LNCAP (cell line): ENCODE results near the gene ZNF385A.

ENCODE experiments used
- TF ChIP-seq, protein P1 (sequence below): fragments of 450-650 bp; IDR thresholded peaks from 2 replicates; pipeline ENCODE4 v1.5.1; 2017; ENCODE audit warnings: mild to moderate bottlenecking

Gene ZNF385A

DNA sequence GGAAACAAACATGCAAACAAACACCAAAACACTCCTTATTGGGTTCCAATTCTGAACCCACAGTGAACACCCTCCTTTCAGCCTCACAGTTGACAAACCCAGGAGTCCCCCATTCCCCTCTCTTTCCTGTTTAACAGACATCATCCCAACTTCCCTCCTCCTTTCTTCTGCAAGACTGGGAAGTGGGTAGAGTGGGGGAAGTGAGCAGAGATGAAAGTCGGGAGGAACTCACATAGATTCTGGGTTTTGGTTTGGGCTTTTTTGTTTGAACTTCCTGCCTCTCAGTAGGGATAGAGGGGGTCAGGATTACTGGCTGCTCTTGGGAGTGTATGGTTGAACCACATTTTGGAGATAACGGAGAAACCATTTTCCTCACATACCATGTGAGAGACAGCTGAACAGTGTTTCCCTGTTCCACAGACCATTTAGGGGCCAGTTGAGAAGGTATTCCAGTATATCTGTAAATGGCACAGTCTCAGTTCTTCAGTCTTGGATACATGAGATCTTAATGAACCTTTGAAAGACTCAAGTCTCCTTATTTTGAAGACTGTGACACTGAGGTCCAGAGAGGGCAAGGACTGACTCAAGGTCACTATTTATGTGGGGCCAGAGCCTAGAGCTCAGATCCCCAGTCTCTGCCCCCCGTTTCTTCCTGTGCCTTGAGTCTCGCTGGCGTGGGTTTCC lies 16.4 kb downstream of the ZNF385A start:
- TF ChIP-seq, protein P1, sequence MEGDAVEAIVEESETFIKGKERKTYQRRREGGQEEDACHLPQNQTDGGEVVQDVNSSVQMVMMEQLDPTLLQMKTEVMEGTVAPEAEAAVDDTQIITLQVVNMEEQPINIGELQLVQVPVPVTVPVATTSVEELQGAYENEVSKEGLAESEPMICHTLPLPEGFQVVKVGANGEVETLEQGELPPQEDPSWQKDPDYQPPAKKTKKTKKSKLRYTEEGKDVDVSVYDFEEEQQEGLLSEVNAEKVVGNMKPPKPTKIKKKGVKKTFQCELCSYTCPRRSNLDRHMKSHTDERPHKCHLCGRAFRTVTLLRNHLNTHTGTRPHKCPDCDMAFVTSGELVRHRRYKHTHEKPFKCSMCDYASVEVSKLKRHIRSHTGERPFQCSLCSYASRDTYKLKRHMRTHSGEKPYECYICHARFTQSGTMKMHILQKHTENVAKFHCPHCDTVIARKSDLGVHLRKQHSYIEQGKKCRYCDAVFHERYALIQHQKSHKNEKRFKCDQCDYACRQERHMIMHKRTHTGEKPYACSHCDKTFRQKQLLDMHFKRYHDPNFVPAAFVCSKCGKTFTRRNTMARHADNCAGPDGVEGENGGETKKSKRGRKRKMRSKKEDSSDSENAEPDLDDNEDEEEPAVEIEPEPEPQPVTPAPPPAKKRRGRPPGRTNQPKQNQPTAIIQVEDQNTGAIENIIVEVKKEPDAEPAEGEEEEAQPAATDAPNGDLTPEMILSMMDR = no peak

DNA sequence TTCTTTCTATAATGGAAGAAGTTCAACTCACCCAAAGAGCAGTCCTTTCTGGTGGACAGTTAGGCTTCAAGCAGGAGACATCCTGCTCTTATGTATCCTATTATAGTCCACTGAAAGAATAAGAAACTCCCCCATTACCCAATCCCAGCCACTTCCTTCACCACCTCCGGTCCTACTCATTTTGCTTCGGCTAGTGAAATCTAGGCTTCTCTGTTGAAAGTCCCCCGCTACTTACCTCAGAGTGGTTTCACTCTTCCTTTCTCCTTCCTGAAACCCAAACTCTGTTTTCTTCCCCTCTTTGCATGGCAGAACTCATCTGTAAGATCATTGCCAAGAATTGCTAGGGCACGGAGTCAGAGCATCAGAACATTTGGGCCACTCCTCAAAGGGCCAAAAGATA lies 20.1 kb downstream of the ZNF385A start, which contains the start of gene GPR84:
Gene GPR84 (minus strand): TSS at position 74 of the 400 bp plus-strand sequence. CDS start 635 bp downstream, outside the sequence.
- TF ChIP-seq, protein P1 = no peak

DNA sequence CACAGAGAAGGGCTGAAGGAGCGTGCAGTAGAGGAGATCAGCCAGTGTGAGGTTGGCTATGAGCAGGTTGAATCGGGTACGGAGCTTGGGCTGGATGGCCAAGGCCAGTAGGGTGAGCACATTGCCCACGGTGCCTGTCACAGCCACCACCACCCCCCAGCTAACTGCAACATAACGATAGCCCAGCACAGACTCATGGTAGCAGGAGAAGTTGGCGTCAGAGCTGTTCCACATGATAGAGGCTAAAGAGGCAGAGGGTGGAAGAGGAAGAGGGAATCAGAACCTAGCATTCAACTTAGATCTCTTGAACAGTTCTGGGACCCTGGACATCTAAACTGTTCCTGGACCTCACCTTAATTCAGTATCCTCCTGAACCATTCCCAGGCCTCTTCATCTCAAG lies 20.9 kb downstream of the ZNF385A start:
- TF ChIP-seq, protein P1 = no peak

DNA sequence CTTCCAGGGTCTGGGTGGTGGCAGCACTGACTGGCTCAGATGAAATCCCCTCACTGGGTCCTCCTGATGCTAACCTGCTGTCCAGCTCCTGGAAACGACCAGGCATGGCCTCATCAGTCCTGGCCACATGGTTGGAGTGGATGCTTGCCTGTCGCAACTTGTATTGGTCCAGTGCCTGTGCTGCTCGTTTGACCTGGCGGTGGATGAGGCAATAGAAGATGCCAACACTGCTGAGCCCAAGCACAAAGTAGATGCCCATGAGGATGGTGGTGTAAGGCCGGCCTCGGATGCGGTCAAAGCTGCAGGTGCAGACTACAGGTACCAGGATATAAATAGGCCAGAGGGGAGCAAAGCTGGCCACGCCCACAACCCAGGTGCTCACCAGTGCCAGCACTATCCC lies 21.5 kb downstream of the ZNF385A start:
- TF ChIP-seq, protein P1 = no peak

DNA sequence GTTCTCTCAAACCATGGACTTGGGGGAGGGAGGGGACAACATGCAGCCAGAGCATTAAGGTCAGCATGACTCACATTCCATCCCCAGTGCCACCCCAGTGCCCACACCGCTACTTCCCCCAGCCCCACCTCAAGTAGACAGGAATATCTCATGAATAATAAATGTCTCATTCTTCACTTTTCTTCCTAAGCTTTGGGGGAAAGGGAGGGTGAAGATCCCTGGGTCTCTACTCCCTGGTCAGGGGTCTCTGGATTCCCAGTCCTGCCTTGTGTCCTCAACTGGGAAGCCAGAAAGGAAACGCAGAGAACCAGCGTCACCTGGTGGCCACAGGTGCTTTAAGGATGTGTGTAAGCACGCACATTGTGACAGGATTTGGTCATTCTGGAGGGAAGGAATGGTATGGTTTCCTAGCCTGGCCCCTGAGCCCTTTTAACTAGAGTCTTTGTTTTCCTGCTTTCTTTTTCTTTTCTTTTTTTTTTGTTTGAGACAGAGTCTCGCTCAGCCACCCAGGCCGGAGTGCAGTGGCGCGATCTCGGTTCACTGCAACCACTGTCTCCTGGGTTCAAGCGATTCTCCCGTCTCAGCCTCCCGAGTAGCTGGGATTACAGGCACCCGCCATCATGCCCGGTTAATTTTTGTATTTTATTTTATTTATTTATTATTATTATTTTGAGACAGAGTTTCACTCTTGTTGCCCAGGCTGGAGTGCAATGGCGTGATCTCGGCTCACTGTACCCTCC lies 23.6 kb downstream of the ZNF385A start:
- TF ChIP-seq, protein P1 = peak; percentile 76; the same call in 1 of the 2 replicates

DNA sequence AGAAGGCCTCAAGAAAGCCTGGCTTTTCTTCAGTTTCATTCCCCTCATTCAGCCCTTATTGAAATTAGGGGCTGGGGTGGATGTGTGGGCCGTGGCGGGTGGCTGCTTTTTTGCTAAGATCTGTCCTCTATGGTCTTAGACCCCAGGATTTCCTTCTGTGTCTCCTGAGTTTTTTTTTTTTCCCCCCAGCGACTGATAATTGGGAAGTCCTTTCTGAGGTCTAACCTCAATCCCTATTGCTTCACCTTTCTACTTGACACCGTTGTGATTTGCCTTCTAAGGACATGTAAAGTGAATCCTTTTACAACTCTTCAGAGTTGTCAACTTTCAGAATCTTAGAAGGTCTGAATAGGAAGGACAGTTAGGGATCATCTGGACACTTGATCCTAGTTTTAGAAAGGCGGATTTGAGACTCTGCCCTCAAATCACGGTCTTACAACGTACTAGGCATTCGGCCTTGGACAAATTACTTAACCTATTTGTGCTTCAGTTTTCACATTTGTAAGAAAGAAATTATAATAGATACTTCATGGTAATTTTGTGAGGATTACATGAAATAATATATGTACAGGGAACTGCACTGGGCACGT lies 24.7 kb downstream of the ZNF385A start:
- TF ChIP-seq, protein P1 = no peak

DNA sequence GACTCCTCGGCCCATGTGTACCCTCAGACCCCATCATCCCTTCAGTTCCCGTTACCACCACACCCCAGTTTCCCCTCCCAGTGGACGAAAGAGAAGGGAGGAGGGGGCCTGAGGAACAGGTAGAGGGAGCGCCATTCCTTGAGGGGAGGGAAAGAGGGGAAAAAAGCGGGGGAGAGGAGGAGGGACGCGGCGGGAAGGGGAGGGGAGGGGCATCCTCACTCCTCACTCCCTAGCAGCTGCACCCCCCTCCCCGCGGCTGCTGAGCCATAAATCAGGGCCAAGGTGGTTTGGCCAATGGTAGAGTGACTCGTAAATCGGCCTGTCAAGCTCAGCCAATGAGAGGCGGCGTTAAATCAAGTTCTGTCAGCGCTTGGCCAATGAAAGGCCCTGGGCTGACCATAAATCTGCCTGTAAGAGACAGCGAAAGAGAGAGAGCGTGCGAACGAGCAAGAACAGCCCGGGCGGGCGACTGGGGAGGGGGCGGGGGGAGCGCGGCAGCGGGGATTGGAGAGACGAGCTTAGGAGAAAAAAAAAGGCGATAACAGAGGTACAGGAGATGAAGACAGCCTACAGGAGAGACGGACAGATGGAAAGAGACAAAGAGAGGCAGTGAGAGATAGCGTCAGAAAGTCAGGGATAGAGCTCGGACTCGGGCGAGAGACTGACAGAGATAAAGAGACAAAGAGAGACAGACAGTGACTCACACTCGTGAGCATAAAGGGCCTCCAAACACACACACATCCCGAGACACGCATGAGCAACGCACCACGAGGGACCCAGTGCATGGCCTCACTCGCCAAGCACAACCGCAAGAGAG lies 25.4 kb downstream of the ZNF385A start:
- TF ChIP-seq, protein P1 = no peak
